ENCODE data around the gene ARHGAP45. TPM values are rescaled to one million over a fixed set of nuclear protein-coding genes. Genes with fewer than 3 reads are reported as not detected.
A peak's percentile ranks its signal among the peaks of the same experiment; 100 is the strongest.

Gene ARHGAP45
- total RNA-seq, 1 donor from 2014 or later = 3.0 TPM

- H3K4me2 ChIP-seq (ENCODE audit: low read length) = peak overlapping the region; percentile 22
These were observed 15.4 kb downstream of the ARHGAP45 start for GRCh38 chr19:1082165-1082927.

GRCh38 chr19:1082928-1083816 lies 16.2 kb downstream of the ARHGAP45 start:
- Histone ChIP-seq H4K20me1 (ENCODE audit: insufficient read depth, low read length) (peaks cover 3% of the 10 kb centered on the region), H3K36me3 (ENCODE audit: insufficient read depth, low read length) (peaks cover 2% of the 10 kb centered on the region), H3K4me3 (ENCODE audit: insufficient read depth, low read depth, low read length) (no peak overlapping the region), H3K9ac (ENCODE audit: low read length) (no peak overlapping the region), H3K27ac (ENCODE audit: low read depth, low read length) (no peak overlapping the region), H3K79me2 (ENCODE audit: insufficient read depth, low read length) (no peaks in the 10 kb centered on the region), H3K4me1 (ENCODE audit: insufficient read depth, low read length) (no peaks in the 10 kb centered on the region), H3K4me2 (ENCODE audit: low read length) (no peak overlapping the region), H2AFZ (ENCODE audit: low read depth, low read length) (no peak overlapping the region), H3K9me3 (ENCODE audit: insufficient read depth, low read depth, low read length) (no peaks in the 10 kb centered on the region), H3K27me3 (ENCODE audit: insufficient read depth, low read length) (no peaks in the 10 kb centered on the region)
- FAIRE-seq (no peak), DNase-seq (ENCODE audit: low read depth) (no peak)
- no peaks in the 10 kb centered on the region for H3K9me3 Mint-ChIP-seq (ENCODE audit: unreplicated experiment)
- TF ChIP-seq CTCF (IDR thresholded peaks at IDR 0.05; ENCODE audit: insufficient read depth, low read depth, low read length) (no peak), EZH2 (IDR thresholded peaks at IDR 0.05; ENCODE audit: insufficient read depth, low read length) (no peak)
- no peak overlapping the region for H3K4me3 Mint-ChIP-seq (ENCODE audit: unreplicated experiment)
- no peaks in the 10 kb centered on the region for H3K4me1 Mint-ChIP-seq (ENCODE audit: low read depth, unreplicated experiment)
- H3K27ac Mint-ChIP-seq (ENCODE audit: unreplicated experiment) = no peak overlapping the region
- no peaks in the 10 kb centered on the region for H3K27me3 Mint-ChIP-seq (ENCODE audit: low read depth, unreplicated experiment)
- H3K36me3 Mint-ChIP-seq (ENCODE audit: low read depth, unreplicated experiment) = peaks cover 5% of the 10 kb centered on the region

More at GRCh38 chr19:1082165-1082927, 15.4 kb downstream of the ARHGAP45 start:
- Mint-ChIP-seq H3K36me3 (ENCODE audit: low read depth, unreplicated experiment) (peaks cover 5% of the 10 kb centered on the region), H3K4me1 (ENCODE audit: low read depth, unreplicated experiment) (no peaks in the 10 kb centered on the region), H3K4me3 (ENCODE audit: unreplicated experiment) (no peak overlapping the region), H3K9me3 (ENCODE audit: unreplicated experiment) (no peaks in the 10 kb centered on the region), H3K27me3 (ENCODE audit: low read depth, unreplicated experiment) (no peaks in the 10 kb centered on the region), H3K27ac (ENCODE audit: unreplicated experiment) (no peak overlapping the region)
- H2AFZ ChIP-seq (ENCODE audit: low read depth, low read length) = no peak overlapping the region
- TF ChIP-seq CTCF (IDR thresholded peaks at IDR 0.05; ENCODE audit: insufficient read depth, low read depth, low read length) = no peak
- no peak for TF ChIP-seq EZH2 (IDR thresholded peaks at IDR 0.05; ENCODE audit: insufficient read depth, low read length)
- no peaks in the 10 kb centered on the region for H3K9me3 ChIP-seq (ENCODE audit: insufficient read depth, low read depth, low read length)
- no peak overlapping the region for H3K27ac ChIP-seq (ENCODE audit: low read depth, low read length)
- no peaks in the 10 kb centered on the region for H3K36me3 ChIP-seq (ENCODE audit: insufficient read depth, low read length)
- H4K20me1 ChIP-seq (ENCODE audit: insufficient read depth, low read length) = peaks cover 3% of the 10 kb centered on the region
- no peaks in the 10 kb centered on the region for H3K27me3 ChIP-seq (ENCODE audit: insufficient read depth, low read length)
- DNase-seq (ENCODE audit: low read depth) (no peak), FAIRE-seq (no peak)
- no peak overlapping the region for H3K9ac ChIP-seq (ENCODE audit: low read length)
- H3K4me1 ChIP-seq (ENCODE audit: insufficient read depth, low read length) = no peaks in the 10 kb centered on the region
- no peak overlapping the region for H3K4me3 ChIP-seq (ENCODE audit: insufficient read depth, low read depth, low read length)
- no peaks in the 10 kb centered on the region for H3K79me2 ChIP-seq (ENCODE audit: insufficient read depth, low read length)

Measured in astrocyte (in vitro differentiated cells and primary cell).